NCI-H2029 treated with DMSO at 0.1 percent for 48 hours (cell line): Measurements from ENCODE around the gene TRIM46.
"Not testable (repeated sequence)": the region's sequence is repeated elsewhere in the genome, so short reads cannot be mapped to it uniquely, and the experiment has no call there.

ENCODE experiments used
- DNase-seq: peaks from one replicate; lab custom pipeline; 2025; lab: John Stamatoyannopoulos, UW

TRIM46 gene

GRCh38 chr1:155186794-155187455, 13.3 kb downstream of the TRIM46 start:
- no peak for DNase-seq

GRCh38 chr1:155187456-155187891, 13.8 kb downstream of the TRIM46 start:
- DNase-seq = no peak

GRCh38 chr1:155188268-155188667, 14.6 kb downstream of the TRIM46 start:
- DNase-seq = no peak

GRCh38 chr1:155189926-155190325, 16.3 kb downstream of the TRIM46 start:
- not testable (repeated sequence) for DNase-seq

GRCh38 chr1:155191904-155192303, 18.3 kb downstream of the TRIM46 start:
- DNase-seq = no peak

GRCh38 chr1:155192346-155193274, 19.0 kb downstream of the TRIM46 start:
- peak; percentile 72 for DNase-seq

- DNase-seq = peak; percentile 82
Measured at GRCh38 chr1:155193275-155193990, 19.8 kb downstream of the TRIM46 start.

GRCh38 chr1:155193991-155194240, 20.3 kb downstream of the TRIM46 start:
- not testable (repeated sequence) for DNase-seq

GRCh38 chr1:155195201-155196102, 21.8 kb downstream of the TRIM46 start:
- DNase-seq = no peak

- DNase-seq = no peak
Measured at GRCh38 chr1:155196103-155196892, 22.6 kb downstream of the TRIM46 start.

GRCh38 chr1:155196893-155197638, 23.4 kb downstream of the TRIM46 start:
- no peak for DNase-seq

GRCh38 chr1:155197901-155198546, 24.4 kb downstream of the TRIM46 start:
- DNase-seq = no peak

- no peak for DNase-seq
Measured at GRCh38 chr1:155198547-155198906, 24.9 kb downstream of the TRIM46 start.

GRCh38 chr1:155199792-155200191, 26.1 kb downstream of the TRIM46 start:
- DNase-seq = no peak

GRCh38 chr1:155200920-155201319, 27.3 kb downstream of the TRIM46 start:
- DNase-seq = no peak

GRCh38 chr1:155202198-155202597, 28.5 kb downstream of the TRIM46 start:
- no peak for DNase-seq

- no peak for DNase-seq
Measured at GRCh38 chr1:155202731-155203515, 29.3 kb downstream of the TRIM46 start.

GRCh38 chr1:155205035-155205434, 31.4 kb downstream of the TRIM46 start:
- DNase-seq = no peak
